Esophagus mucosa (tissue), 1 donor: ENCODE data around the gene CD99L2. TPM values are rescaled to one million over a fixed set of nuclear protein-coding genes. Genes with fewer than 3 reads are reported as not detected.

ENCODE experiments used
- ATAC-seq: fragments of 200-7000 bp; cut with Tn5 transposase; one replicate; pipeline ENCODE4 v1.9.1; 2020
- total RNA-seq: library from RNA; stranded (reverse); gene quantifications from one replicate; pipeline ENCODE4 v1.2.4, GENCODE V29; 2023
- donor health status: DM: yes; HTN: yes; CAD: no.

CD99L2 gene
- total RNA-seq, 1 donor from 2014 or later: 4.9 TPM

GRCh38 chrX:150761819-150762216 is 136.7 kb downstream of the CD99L2 start:
- no peak for ATAC-seq

- ATAC-seq: no peak
These were observed 137.2 kb downstream of the CD99L2 start for GRCh38 chrX:150761176-150761818.

- ATAC-seq: no peak
These were observed 138.7 kb downstream of the CD99L2 start for GRCh38 chrX:150759568-150760416.

GRCh38 chrX:150757371-150757770 is 141.1 kb downstream of the CD99L2 start:
- ATAC-seq: no peak

- no peak for ATAC-seq
These were observed 144.5 kb downstream of the CD99L2 start for GRCh38 chrX:150753968-150754367.

- ATAC-seq: no peak
These were observed 145.1 kb downstream of the CD99L2 start for GRCh38 chrX:150753357-150753756.

- ATAC-seq: no peak
These were observed 146.3 kb downstream of the CD99L2 start for GRCh38 chrX:150752124-150752523.

GRCh38 chrX:150736475-150736874 is 162.0 kb downstream of the CD99L2 start:
- ATAC-seq: no peak

- ATAC-seq: no peak
These were observed 166.7 kb downstream of the CD99L2 start for GRCh38 chrX:150731795-150732194.

GRCh38 chrX:150730719-150731118 is 167.7 kb downstream of the CD99L2 start:
- no peak for ATAC-seq

GRCh38 chrX:150729956-150730355 is 168.5 kb downstream of the CD99L2 start:
- no peak for ATAC-seq

GRCh38 chrX:150719621-150720020 is 178.8 kb downstream of the CD99L2 start:
- ATAC-seq: no peak

Other genes with a start within 250 kb of the CD99L2 start
- gene MTMR1, start 205.3 kb downstream of the CD99L2 start, total RNA-seq: 26.6 TPM
- gene HMGB3, start 84.7 kb upstream of the CD99L2 start, total RNA-seq: 27.3 TPM